Kidney (tissue), 14 donors: ENCODE measurements around the gene CABP1. TPM values are rescaled to one million over a fixed set of nuclear protein-coding genes. Genes with fewer than 3 reads are reported as not detected.

Experiments
- DNase-seq, 5 donors: peaks; one replicate each; pipeline ENCODE4 v3.0.0-alpha.2; 2013 to 2020
- FAIRE-seq: peaks from 2 replicates; lab custom pipeline; 2012; peaks lifted over from hg19 to GRCh38; lab: Jason Lieb, UNC
- H3K27ac ChIP-seq, 2 donors: one replicate each; pipeline ENCODE4 v1.7.0; 2013; ENCODE audit warnings: low read depth in 2 of 2, low read length in 2 of 2, inconsistent platforms in 1 of 2
- H3K27me3 ChIP-seq: one replicate; pipeline ENCODE4 v1.7.1; 2013; ENCODE audit warnings: low read length, inconsistent platforms; ENCODE audit not compliant: control insufficient read depth, insufficient read depth
- H3K36me3 ChIP-seq, 3 donors: one replicate each; pipeline versions ENCODE4 v1.7.0 to v1.7.1; 2013; ENCODE audit warnings: low read length in 3 of 3, control low read depth in 1 of 3, inconsistent platforms in 1 of 3; ENCODE audit not compliant: insufficient read depth in 3 of 3, control insufficient read depth in 2 of 3
- H3K4me1 ChIP-seq, 3 donors: one replicate each; pipeline versions ENCODE4 v1.7.0 to v1.7.1; 2013; ENCODE audit warnings: low read length in 3 of 3, inconsistent platforms in 1 of 3, low read depth in 1 of 3; ENCODE audit not compliant: control insufficient read depth in 2 of 3, insufficient read depth in 2 of 3
- H3K4me3 ChIP-seq, 3 donors: one replicate each; pipeline versions ENCODE4 v1.7.0 to v1.8.1; 2013; ENCODE audit warnings: low read length in 3 of 3, control low read depth in 1 of 3, inconsistent platforms in 1 of 3
- H3K9ac ChIP-seq, 3 donors: one replicate each; pipeline versions ENCODE4 v1.7.0 to v1.7.1; 2013; ENCODE audit warnings: low read length in 3 of 3, control low read depth in 1 of 3, inconsistent platforms in 1 of 3
- H3K9me3 ChIP-seq, 3 donors: one replicate each; pipeline versions ENCODE4 v1.7.0 to v1.7.1; 2013; ENCODE audit warnings: low read length in 3 of 3, control low read depth in 1 of 3, inconsistent platforms in 1 of 3; ENCODE audit not compliant: control insufficient read depth in 2 of 3, insufficient read depth in 1 of 3
- CTCF ChIP-seq: IDR thresholded peaks from 3 replicates; pipeline ENCODE4 v1.5.1; 2012; ENCODE audit warnings: mild to moderate bottlenecking, moderate library complexity, borderline replicate concordance; ENCODE audit not compliant: insufficient read depth; ENCODE audit errors: extremely low read depth
- intact Hi-C: fragments of 100-400 bp; cut with DNase I; formaldehyde crosslinking; loops from one replicate; pipeline ENCODE4 v1.11.1; 2022
- polyA plus RNA-seq: library from polyadenylated mRNA; stranded (reverse); fragments of 350-450 nt; fragmentation: Illumina TruSeq; extraction: RNeasy Lipid Tissue Mini Kit (QIAGEN cat#74804); gene quantifications from one replicate; pipeline ENCODE4 v1.2.3, GENCODE V29; 2014; ENCODE audit warnings: low read depth, low replicate concordance; ENCODE audit not compliant: insufficient read depth
- total RNA-seq: library from RNA; stranded (reverse); fragmentation: NEBNext Ultra II Directional; extraction: Animal tissue kit (Norgen Biotek cat#: 25700); gene quantifications from one replicate; pipeline ENCODE4 v1.2.1, GENCODE V29; 2021
- donor health status: control.
- donor health status: control.
- donor health status: control.
- donor health status: control.
- donor health status: control.
- donor health status: DM: yes; HTN: yes; CAD: no.
- donor health status: Normal renal cell carcinoma (clear cell type).

The CABP1 gene
- total and polyA plus RNA-seq, 2 donors from 2014 or later: 2.0 to 24.1 TPM

- H3K9ac ChIP-seq: no peak overlapping the region
- no peaks in the 10 kb centered on the region for H3K27me3 ChIP-seq
- DNase-seq: no peak
- H3K9me3 ChIP-seq: no peaks in the 10 kb centered on the region
- no peak for TF ChIP-seq CTCF
- H3K27ac ChIP-seq: no peak overlapping the region
- H3K36me3 ChIP-seq: no peaks in the 10 kb centered on the region
- FAIRE-seq: no peak
- intact Hi-C loops: no loop called here
- no peaks in the 10 kb centered on the region for H3K4me1 ChIP-seq
- no peak overlapping the region for H3K4me3 ChIP-seq
Measured at GRCh38 chr12:120680165-120680738, 39.8 kb downstream of the CABP1 start.

GRCh38 chr12:120684523-120684932 is 44.1 kb downstream of the CABP1 start:
- Histone ChIP-seq H3K36me3 (no peaks in the 10 kb centered on the region), H3K4me3 (no peak overlapping the region), H3K9me3 (no peaks in the 10 kb centered on the region), H3K4me1 (peaks cover 9 to 15% (median 13%) of the 10 kb centered on the region in 3 donors), H3K27me3 (no peaks in the 10 kb centered on the region), H3K27ac (no peak overlapping the region), H3K9ac (no peak overlapping the region)
- intact Hi-C loops: no loop called here
- FAIRE-seq (no peak), DNase-seq (no peak)
- TF ChIP-seq CTCF: no peak

GRCh38 chr12:120685522-120685921 is 45.1 kb downstream of the CABP1 start:
- intact Hi-C loops: no loop called here
- no peaks in the 10 kb centered on the region for H3K36me3 ChIP-seq
- H3K4me3 ChIP-seq: peak overlapping the region in 1 of 3 donors; percentile 93
- DNase-seq (no peak), FAIRE-seq (no peak)
- H3K9ac ChIP-seq: peak overlapping the region in 1 of 3 donors; percentile 87
- H3K27ac ChIP-seq: no peak overlapping the region
- TF ChIP-seq CTCF: no peak
- H3K27me3 ChIP-seq: no peaks in the 10 kb centered on the region
- H3K9me3 ChIP-seq: no peaks in the 10 kb centered on the region
- H3K4me1 ChIP-seq: peaks cover 9 to 18% (median 17%) of the 10 kb centered on the region in 3 donors

- Histone ChIP-seq H3K4me1 (peaks cover 9 to 18% (median 17%) of the 10 kb centered on the region in 3 donors), H3K27me3 (no peaks in the 10 kb centered on the region), H3K9ac (peak overlapping the region; percentile 69 to 87 (median 78)), H3K36me3 (no peaks in the 10 kb centered on the region), H3K4me3 (peak overlapping the region; percentile 90 to 93 (median 93)), H3K27ac (peak overlapping the region; percentile 94 to 95), H3K9me3 (no peaks in the 10 kb centered on the region)
- DNase-seq (peak; percentile 97 to 100 (median 99)), FAIRE-seq (no peak)
- intact Hi-C loops: no loop called here
- TF ChIP-seq CTCF: no peak
Measured at GRCh38 chr12:120686151-120686689, 45.8 kb downstream of the CABP1 start.
